NB4 (cell line): ENCODE data around the gene TMA16.
"Not testable (repeated sequence)": the region's sequence is repeated elsewhere in the genome, so short reads cannot be mapped to it uniquely, and the experiment has no call there.

Source experiments
- CTCF ChIP-seq: IDR thresholded peaks from one replicate; pipeline ENCODE4 v1.5.1; 2012; ENCODE audit warnings: low read depth, low read length
- MYC ChIP-seq: IDR thresholded peaks from 2 replicates; pipeline ENCODE4 v1.6.1; 2011; ENCODE audit warnings: low read depth, low read length
- POLR2A ChIP-seq: IDR thresholded peaks from 2 replicates; pipeline ENCODE4 v1.6.1; 2011; ENCODE audit warnings: mild to moderate bottlenecking; ENCODE audit not compliant: insufficient read length; ENCODE audit errors: extremely low read depth

GRCh38 chr4:163447023-163447422 is 47.5 kb upstream of the TMA16 start:
- TF ChIP-seq CTCF, MYC, POLR2A: not testable (repeated sequence)
